Measurements from ENCODE around the gene TMEM154. TPM values are rescaled to one million over a fixed set of nuclear protein-coding genes. Genes with fewer than 3 reads are reported as not detected.

The TMEM154 gene
- total RNA-seq, result 3.7 and 5.2 TPM in 2 replicates

GRCh38 chr4:152679414-152680281 is at the start of gene TMEM154:
Gene TMEM154, minus strand, starts transcription at chr4:152679997. Its CDS starts 64 bp downstream, at chr4:152679933.

Other genes starting within 250 kb of the TMEM154 start
- gene FBXW7, start 143.9 kb downstream of the TMEM154 start, total RNA-seq, result 72.2 and 73.6 TPM in 2 replicates
- 0.12 and 0.16 TPM in 2 replicates for gene TIGD4, start 99.7 kb upstream of the TMEM154 start, total RNA-seq
- 42.9 and 48.0 TPM in 2 replicates for gene ARFIP1, start 100.0 kb upstream of the TMEM154 start, total RNA-seq